HEK293 (cell line): ENCODE results near the gene MPHOSPH9.

Experiments
- CTCF ChIA-PET: fragments of 350-600 bp; formaldehyde crosslinking; extraction: SDS; loops from one replicate; lab custom pipeline; 2021; ENCODE audit warnings: antibody characterized with exemption; lab: Yijun Ruan, JAX
- POLR2A ChIA-PET: fragments of 300-600 bp; formaldehyde crosslinking; extraction: SDS; loops from one replicate; lab custom pipeline; 2020; ENCODE audit warnings: antibody characterized with exemption, inconsistent platforms; lab: Yijun Ruan, JAX
- H3K27ac ChIP-seq: fragments of 200-500 bp; sonication (Bioruptor generic); 2 replicates; pipeline ENCODE4 v1.5.1; 2014; ENCODE audit warnings: low read depth, low read length, control low read depth, inconsistent platforms; ENCODE audit errors: extremely low read depth
- H3K36me3 ChIP-seq, 2 experiments: fragments of 200-500 bp in 1 of 2; sonication (Bioruptor generic) in 1 of 2; 1 replicate in 1 of 2; 2 replicates in 1 of 2; pipeline ENCODE4 v1.5.1; 2014 to 2017; ENCODE audit warnings: inconsistent platforms in 2 of 2, low read length in 2 of 2; ENCODE audit not compliant: control insufficient read depth in 2 of 2, insufficient read depth in 1 of 2
- H3K4me1 ChIP-seq: fragments of 200-500 bp; sonication (Bioruptor generic); 2 replicates; pipeline ENCODE4 v1.5.1; 2014; ENCODE audit warnings: mild to moderate bottlenecking, low read length, inconsistent platforms; ENCODE audit not compliant: control insufficient read depth, insufficient read depth
- H3K4me3 ChIP-seq: 2 replicates; pipeline ENCODE4 v1.5.1; 2011; ENCODE audit warnings: low read depth, mild to moderate bottlenecking, control low read depth, low read length, moderate library complexity
- H3K9me3 ChIP-seq: fragments of 200-500 bp; sonication (Bioruptor generic); 2 replicates; pipeline ENCODE4 v1.5.1; 2014; ENCODE audit warnings: low read depth, low read length, inconsistent platforms; ENCODE audit not compliant: control insufficient read depth, insufficient read depth
- BCL11B ChIP-seq: fragments of 450-650 bp; formaldehyde crosslinking; IDR thresholded peaks from 2 replicates; pipeline ENCODE4 v1.5.1; 2016; ENCODE audit warnings: low read depth, missing biosample characterization, missing genetic modification characterization
- FEZF1 ChIP-seq: fragments of 450-650 bp; formaldehyde crosslinking; IDR thresholded peaks from 2 replicates; pipeline ENCODE4 v1.5.1; 2016; ENCODE audit warnings: missing biosample characterization, missing genetic modification characterization
- GLIS1 ChIP-seq: fragments of 450-650 bp; formaldehyde crosslinking; IDR thresholded peaks from 2 replicates; pipeline ENCODE4 v1.5.1; 2016; ENCODE audit warnings: missing biosample characterization, missing genetic modification characterization
- IKZF3 ChIP-seq: fragments of 450-650 bp; IDR thresholded peaks from 2 replicates; pipeline ENCODE4 v1.5.0; 2018; ENCODE audit warnings: missing biosample characterization, mild to moderate bottlenecking, missing genetic modification characterization, moderate library complexity
- INSM2 ChIP-seq: fragments of 450-650 bp; formaldehyde crosslinking; IDR thresholded peaks from 2 replicates; pipeline ENCODE4 v1.5.1; 2016; ENCODE audit warnings: missing biosample characterization, missing genetic modification characterization
- KLF16 ChIP-seq: fragments of 450-650 bp; formaldehyde crosslinking; IDR thresholded peaks from 2 replicates; pipeline ENCODE4 v1.5.1; 2017; ENCODE audit warnings: missing biosample characterization, missing genetic modification characterization
- RBAK ChIP-seq: fragments of 450-650 bp; formaldehyde crosslinking; IDR thresholded peaks from 2 replicates; pipeline ENCODE4 v1.5.1; 2016; ENCODE audit warnings: missing biosample characterization, missing genetic modification characterization
- SALL2 ChIP-seq: fragments of 450-650 bp; formaldehyde crosslinking; IDR thresholded peaks from 2 replicates; pipeline ENCODE4 v1.5.0; 2017; ENCODE audit warnings: missing biosample characterization, mild to moderate bottlenecking, missing genetic modification characterization, borderline replicate concordance
- SCRT1 ChIP-seq: fragments of 450-650 bp; formaldehyde crosslinking; IDR thresholded peaks from 2 replicates; pipeline ENCODE4 v1.5.1; 2016; ENCODE audit warnings: missing biosample characterization, missing genetic modification characterization, borderline replicate concordance
- SP7 ChIP-seq: fragments of 450-650 bp; formaldehyde crosslinking; IDR thresholded peaks from 2 replicates; pipeline ENCODE4 v1.5.1; 2016; ENCODE audit warnings: missing biosample characterization, missing genetic modification characterization
- ZBTB8A ChIP-seq: fragments of 450-650 bp; formaldehyde crosslinking; IDR thresholded peaks from 2 replicates; pipeline ENCODE4 v1.5.1; 2016; ENCODE audit warnings: missing biosample characterization, missing genetic modification characterization
- ZNF121 ChIP-seq: fragments of 450-650 bp; formaldehyde crosslinking; IDR thresholded peaks from 2 replicates; pipeline ENCODE4 v1.5.1; 2016; ENCODE audit warnings: missing biosample characterization, missing genetic modification characterization
- ZNF132 ChIP-seq: fragments of 450-650 bp; formaldehyde crosslinking; IDR thresholded peaks from 2 replicates; pipeline ENCODE4 v1.5.1; 2017; ENCODE audit warnings: missing biosample characterization, missing genetic modification characterization, borderline replicate concordance
- ZNF138 ChIP-seq: fragments of 450-650 bp; formaldehyde crosslinking; IDR thresholded peaks from 2 replicates; pipeline ENCODE4 v1.5.1; 2016; ENCODE audit warnings: missing biosample characterization, missing genetic modification characterization, borderline replicate concordance
- ZNF174 ChIP-seq: fragments of 450-650 bp; formaldehyde crosslinking; IDR thresholded peaks from 2 replicates; pipeline ENCODE4 v1.5.0; 2017; ENCODE audit warnings: missing biosample characterization, mild to moderate bottlenecking, missing genetic modification characterization
- ZNF2 ChIP-seq: fragments of 450-650 bp; formaldehyde crosslinking; IDR thresholded peaks from 2 replicates; pipeline ENCODE4 v1.5.1; 2016; ENCODE audit warnings: missing biosample characterization, missing genetic modification characterization
- ZNF248 ChIP-seq: fragments of 450-650 bp; formaldehyde crosslinking; IDR thresholded peaks from 2 replicates; pipeline ENCODE4 v1.5.1; 2017; ENCODE audit warnings: missing biosample characterization, missing genetic modification characterization
- ZNF280D ChIP-seq: fragments of 450-650 bp; formaldehyde crosslinking; IDR thresholded peaks from 2 replicates; pipeline ENCODE4 v1.5.1; 2016; ENCODE audit warnings: missing biosample characterization, missing genetic modification characterization
- ZNF341 ChIP-seq: fragments of 450-650 bp; formaldehyde crosslinking; IDR thresholded peaks from 2 replicates; pipeline ENCODE4; 2016; ENCODE audit warnings: low read depth, missing biosample characterization, missing genetic modification characterization
- ZNF350 ChIP-seq: fragments of 450-650 bp; formaldehyde crosslinking; IDR thresholded peaks from 2 replicates; pipeline ENCODE4 v1.5.0; 2017; ENCODE audit warnings: missing biosample characterization, mild to moderate bottlenecking, missing genetic modification characterization
- ZNF366 ChIP-seq: fragments of 450-650 bp; formaldehyde crosslinking; conservative IDR thresholded peaks from 2 replicates; pipeline ENCODE4 v1.5.1; 2016; ENCODE audit warnings: missing biosample characterization, missing genetic modification characterization
- ZNF488 ChIP-seq: fragments of 450-650 bp; formaldehyde crosslinking; IDR thresholded peaks from 2 replicates; pipeline ENCODE4 v1.5.1; 2016; ENCODE audit warnings: missing biosample characterization, missing genetic modification characterization
- ZNF501 ChIP-seq: fragments of 450-650 bp; formaldehyde crosslinking; IDR thresholded peaks from 2 replicates; pipeline ENCODE4 v1.5.1; 2016; ENCODE audit warnings: missing biosample characterization, missing genetic modification characterization
- ZNF529 ChIP-seq: fragments of 450-650 bp; formaldehyde crosslinking; IDR thresholded peaks from 2 replicates; pipeline ENCODE4 v1.5.1; 2017; ENCODE audit warnings: missing genetic modification characterization, missing biosample characterization; ENCODE audit not compliant: insufficient replicate concordance
- ZNF558 ChIP-seq: fragments of 450-650 bp; formaldehyde crosslinking; IDR thresholded peaks from 2 replicates; pipeline ENCODE4 v1.5.1; 2016; ENCODE audit warnings: missing biosample characterization, missing genetic modification characterization
- ZNF658 ChIP-seq: fragments of 450-650 bp; formaldehyde crosslinking; IDR thresholded peaks from 2 replicates; pipeline ENCODE4; 2016; ENCODE audit warnings: missing biosample characterization, missing genetic modification characterization
- ZNF660 ChIP-seq: fragments of 450-650 bp; IDR thresholded peaks from 2 replicates; pipeline ENCODE4 v1.5.1; 2018; ENCODE audit warnings: missing biosample characterization, mild to moderate bottlenecking, missing genetic modification characterization
- ZSCAN18 ChIP-seq: fragments of 450-650 bp; formaldehyde crosslinking; IDR thresholded peaks from 2 replicates; pipeline ENCODE4 v1.5.1; 2016; ENCODE audit warnings: missing biosample characterization, missing genetic modification characterization
- ZSCAN23 ChIP-seq: fragments of 450-650 bp; formaldehyde crosslinking; IDR thresholded peaks from 2 replicates; pipeline ENCODE4 v1.5.1; 2016; ENCODE audit warnings: missing biosample characterization, missing genetic modification characterization

MPHOSPH9 gene

DNA sequence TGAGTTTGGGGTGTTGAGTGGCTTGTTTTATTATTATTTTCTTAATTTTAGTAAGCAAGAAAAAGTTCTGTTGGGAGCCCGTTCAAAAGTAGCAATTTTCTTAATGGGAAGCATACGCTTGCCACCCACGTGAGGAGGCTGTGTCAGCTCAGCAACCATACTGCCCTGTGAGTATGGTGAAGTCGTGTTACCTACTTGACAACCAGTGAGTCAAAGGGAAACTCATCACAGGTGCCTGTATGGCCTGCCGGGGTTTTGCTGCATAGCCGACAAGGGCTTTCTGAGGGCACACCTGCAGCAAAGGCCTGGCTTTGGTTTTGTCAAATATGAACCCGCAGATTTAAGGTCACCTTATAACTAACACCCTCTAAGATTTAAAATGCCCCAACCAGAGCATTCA, 113.1 kb downstream of the MPHOSPH9 start:
- no peaks in the 10 kb centered on the region for H3K4me1 ChIP-seq
- CTCF ChIA-PET = no interaction called here
- no peak overlapping the region for H3K27ac ChIP-seq
- TF ChIP-seq ZNF138 (tag by site-specific recombination) (no peak), RBAK (tag by site-specific recombination) (no peak), BCL11B (no peak), FEZF1 (tag by site-specific recombination) (no peak), SALL2 (tag by site-specific recombination) (no peak), ZNF248 (tag by site-specific recombination) (no peak), ZNF350 (no peak), IKZF3 (no peak), ZNF121 (no peak), SP7 (no peak), ZNF529 (no peak), ZNF174 (tag by site-specific recombination) (no peak), ZNF132 (no peak), KLF16 (tag by site-specific recombination) (no peak), ZNF341 (tag by site-specific recombination) (no peak)
- TF ChIP-seq, all 188 proteins: peak for 0
- no peaks in the 10 kb centered on the region for H3K36me3 ChIP-seq
- H3K4me3 ChIP-seq = no peak overlapping the region
- POLR2A ChIA-PET = no interaction called here
- H3K9me3 ChIP-seq = no peaks in the 10 kb centered on the region

DNA sequence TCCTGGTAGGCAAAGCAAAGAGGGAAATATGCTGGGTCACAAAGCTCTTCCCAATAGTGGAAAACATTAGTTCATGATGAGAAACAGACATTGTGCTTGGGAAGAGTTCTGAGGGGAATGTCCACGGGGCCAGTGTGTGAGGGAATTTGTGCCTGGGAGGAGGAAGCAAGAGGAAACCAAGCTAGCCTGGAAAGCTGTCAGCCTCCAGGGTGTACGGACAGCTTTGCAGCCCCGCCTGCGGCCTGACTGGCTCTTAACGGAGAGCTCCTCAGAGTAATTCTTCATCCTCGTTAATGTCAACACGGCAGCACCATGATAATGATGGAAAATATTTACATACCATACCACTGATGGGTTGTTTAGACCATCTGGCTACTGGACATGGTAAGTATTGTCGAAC, 114.4 kb downstream of the MPHOSPH9 start:
- TF ChIP-seq ZNF501 (no peak), ZNF2 (no peak), ZBTB8A (tag by site-specific recombination) (no peak), ZNF366 (no peak), GLIS1 (tag by site-specific recombination) (no peak), RBAK (tag by site-specific recombination) (no peak), ZNF558 (tag by site-specific recombination) (no peak), ZNF660 (tag by site-specific recombination) (no peak), ZNF488 (tag by site-specific recombination) (no peak), INSM2 (no peak), ZNF280D (tag by site-specific recombination) (no peak), ZSCAN18 (tag by site-specific recombination) (no peak), SCRT1 (tag by site-specific recombination) (no peak), ZSCAN23 (no peak), ZNF658 (tag by site-specific recombination) (no peak)
- no peak overlapping the region for H3K4me3 ChIP-seq
- H3K9me3 ChIP-seq = no peaks in the 10 kb centered on the region
- no peaks in the 10 kb centered on the region for H3K4me1 ChIP-seq
- H3K36me3 ChIP-seq = no peaks in the 10 kb centered on the region
- POLR2A ChIA-PET = interaction anchor here (0.7 to 1.6 kb wide), 2 partner anchors 18 to 114 kb away, joined by 3 to 4 read pairs; no protein-coding TSS in a partner anchor
- CTCF ChIA-PET = interaction anchor here (0.6 to 1.4 kb wide), 2 partner anchors 73 to 75 kb away, joined by 3 read pairs; no protein-coding TSS in a partner anchor
- H3K27ac ChIP-seq = no peak overlapping the region
